SK-N-MC (cell line): ENCODE results near the gene LDLRAD3.

Experiments
- EZH2 ChIP-seq: fragments of 200-600 bp; sonication (generic); IDR thresholded peaks from one replicate; pipeline ENCODE4 v1.6.1; 2017; ENCODE audit warnings: antibody characterized with exemption
- FOXP2 ChIP-seq: optimal IDR thresholded peaks from 2 replicates; pipeline ENCODE3; 2011; ENCODE audit warnings: mild to moderate bottlenecking, moderate library complexity; ENCODE audit not compliant: insufficient read depth; ENCODE audit errors: extremely low read length, control extremely low read depth
- POLR2AphosphoS5 ChIP-seq: IDR thresholded peaks from 2 replicates; pipeline ENCODE4 v1.6.1; 2012; ENCODE audit warnings: mild to moderate bottlenecking, low read depth, low read length, borderline replicate concordance

GRCh38 chr11:36024716-36025115 lies 80.9 kb downstream of the LDLRAD3 start:
- no peak for TF ChIP-seq EZH2
- no peak for TF ChIP-seq POLR2AphosphoS5
- no peak for TF ChIP-seq FOXP2
